GM20000 (cell line): ENCODE results near the gene KLF9.

Source experiments
- DNase-seq: peaks from one replicate; pipeline ENCODE4 v3.0.0; 2012; ENCODE audit warnings: low spot score
- TF ChIP-seq, protein P1 (sequence below): IDR thresholded peaks from 2 replicates; pipeline ENCODE4 v1.5.1; 2012; ENCODE audit warnings: mild to moderate bottlenecking, control low read depth; ENCODE audit errors: extremely low read depth, missing control alignments

Gene KLF9

GRCh38 chr9:70450738-70451137 lies 36.3 kb upstream of the KLF9 start:
- DNase-seq, result no peak
- TF ChIP-seq, protein P1, sequence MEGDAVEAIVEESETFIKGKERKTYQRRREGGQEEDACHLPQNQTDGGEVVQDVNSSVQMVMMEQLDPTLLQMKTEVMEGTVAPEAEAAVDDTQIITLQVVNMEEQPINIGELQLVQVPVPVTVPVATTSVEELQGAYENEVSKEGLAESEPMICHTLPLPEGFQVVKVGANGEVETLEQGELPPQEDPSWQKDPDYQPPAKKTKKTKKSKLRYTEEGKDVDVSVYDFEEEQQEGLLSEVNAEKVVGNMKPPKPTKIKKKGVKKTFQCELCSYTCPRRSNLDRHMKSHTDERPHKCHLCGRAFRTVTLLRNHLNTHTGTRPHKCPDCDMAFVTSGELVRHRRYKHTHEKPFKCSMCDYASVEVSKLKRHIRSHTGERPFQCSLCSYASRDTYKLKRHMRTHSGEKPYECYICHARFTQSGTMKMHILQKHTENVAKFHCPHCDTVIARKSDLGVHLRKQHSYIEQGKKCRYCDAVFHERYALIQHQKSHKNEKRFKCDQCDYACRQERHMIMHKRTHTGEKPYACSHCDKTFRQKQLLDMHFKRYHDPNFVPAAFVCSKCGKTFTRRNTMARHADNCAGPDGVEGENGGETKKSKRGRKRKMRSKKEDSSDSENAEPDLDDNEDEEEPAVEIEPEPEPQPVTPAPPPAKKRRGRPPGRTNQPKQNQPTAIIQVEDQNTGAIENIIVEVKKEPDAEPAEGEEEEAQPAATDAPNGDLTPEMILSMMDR, result no peak

GRCh38 chr9:70449461-70449860 lies 35.0 kb upstream of the KLF9 start:
- no peak for DNase-seq
- TF ChIP-seq, protein P1, result no peak

GRCh38 chr9:70448919-70449318 lies 34.5 kb upstream of the KLF9 start:
- TF ChIP-seq, protein P1, result no peak
- DNase-seq, result no peak

DNA sequence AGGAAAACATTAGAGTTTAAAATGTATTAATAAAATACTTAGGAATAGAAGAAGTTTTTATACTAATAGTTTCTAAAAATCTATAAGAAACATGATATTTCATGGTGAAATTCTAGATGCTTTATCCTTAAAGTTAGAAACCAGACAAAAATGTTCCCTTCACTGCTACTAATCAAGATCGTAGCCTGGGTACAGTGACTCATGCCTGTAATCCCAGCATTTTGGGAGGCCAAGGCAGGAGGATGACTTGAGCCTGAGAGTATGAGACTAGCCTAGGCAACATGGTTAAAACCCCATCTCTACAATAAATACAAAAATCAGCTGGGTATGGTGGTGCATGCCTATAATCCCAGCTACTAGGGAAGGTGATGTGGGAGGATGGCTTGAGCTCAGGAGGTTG lies 30.4 kb upstream of the KLF9 start:
- TF ChIP-seq, protein P1, result no peak
- DNase-seq, result no peak

DNA sequence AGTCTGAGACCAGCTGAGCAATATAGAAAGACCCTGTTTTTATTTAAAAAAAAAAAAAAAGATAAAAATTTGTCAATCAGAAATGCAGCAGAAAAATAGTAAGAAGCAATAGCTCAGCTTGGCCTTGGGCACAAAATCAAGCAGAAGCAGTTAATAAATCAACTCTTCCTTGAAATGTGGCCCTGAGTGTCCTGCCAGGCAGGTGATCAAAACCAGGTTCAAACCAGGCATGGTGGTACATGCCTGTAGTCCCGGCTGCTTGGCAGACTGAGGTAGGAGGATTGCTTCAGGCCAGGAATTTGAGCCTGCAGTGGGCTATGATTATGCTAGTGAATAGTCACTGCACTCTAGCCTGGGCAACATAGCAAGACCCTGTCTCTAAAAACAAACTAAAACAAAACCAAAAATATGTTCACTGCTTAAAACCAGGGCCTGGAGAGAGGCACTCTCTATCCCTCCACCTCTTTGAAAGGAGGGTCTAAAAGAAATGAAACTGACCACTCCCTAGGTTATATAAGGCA lies 27.9 kb upstream of the KLF9 start:
- no peak for DNase-seq
- TF ChIP-seq, protein P1, result no peak

DNA sequence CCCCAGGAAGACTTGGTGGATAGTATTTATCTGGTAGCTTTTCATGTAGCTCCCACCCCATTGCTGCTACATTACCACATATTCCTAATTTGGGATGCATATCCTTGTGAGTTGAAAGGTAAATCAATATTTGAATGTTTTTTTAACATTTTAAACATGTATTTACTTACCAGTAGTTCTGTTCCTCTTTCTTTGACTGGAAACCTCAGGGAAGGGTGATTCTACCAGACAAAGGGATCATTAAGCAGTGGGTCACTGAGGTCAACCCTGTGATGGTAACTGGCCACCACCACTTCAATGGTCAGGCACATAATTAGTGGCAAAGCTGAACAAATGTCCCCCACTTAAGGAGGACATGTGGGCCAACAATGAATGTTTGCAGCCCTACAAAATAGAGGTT lies 27.2 kb upstream of the KLF9 start:
- TF ChIP-seq, protein P1, result no peak
- no peak for DNase-seq

DNA sequence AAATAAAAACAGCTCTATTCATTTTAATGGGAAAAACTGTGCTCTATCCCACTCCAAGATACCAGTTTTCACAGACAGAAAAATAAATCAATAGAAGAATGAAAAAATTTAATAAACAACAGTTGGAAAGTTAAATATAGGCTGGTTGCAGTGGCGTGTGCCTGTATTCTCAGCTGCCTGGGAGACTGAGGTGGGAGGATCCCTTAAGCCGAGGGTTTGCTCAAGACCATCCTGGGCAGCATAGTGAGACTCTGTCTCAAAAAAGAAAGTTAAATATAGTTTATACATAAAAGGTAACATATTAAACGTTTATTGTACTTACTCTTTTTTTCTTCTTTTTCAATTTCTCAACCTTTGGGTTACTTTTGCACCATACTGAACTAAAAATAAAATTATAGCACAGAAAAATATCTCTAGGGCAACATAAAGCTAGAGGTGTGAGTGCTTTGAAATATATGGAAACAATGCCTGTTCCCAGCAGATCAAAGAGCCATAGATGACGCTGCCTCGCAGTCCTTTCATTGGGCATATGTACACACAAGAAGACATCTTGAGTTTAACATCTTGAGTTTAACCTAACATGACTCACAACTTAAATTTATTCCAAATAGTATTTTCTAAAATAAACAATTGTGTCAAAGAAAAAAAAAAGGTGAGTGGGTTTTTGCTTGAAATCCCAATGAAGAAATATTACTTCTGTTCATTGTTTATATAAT lies 25.7 kb upstream of the KLF9 start:
- no peak for DNase-seq
- TF ChIP-seq, protein P1, result no peak
